Gastrocnemius medialis (tissue), 4 donors: ENCODE results near the gene DNAAF1.

Experiments
- CTCF ChIP-seq, 5 experiments: fragments of 450-650 bp in 3 of 5; fragments of 200-600 bp in 2 of 5; sonication (generic) in 2 of 5; IDR thresholded peaks in 4 of 5; conservative IDR thresholded peaks in 1 of 5; 1 replicate in 4 of 5; 2 replicates in 1 of 5; pipeline ENCODE4 v1.5.1; 2016 to 2019; ENCODE audit warnings: antibody characterized with exemption in 5 of 5, mild to moderate bottlenecking in 3 of 5, moderate library complexity in 3 of 5
- POLR2A ChIP-seq, 2 donors: fragments of 450-650 bp; IDR thresholded peaks; one replicate each; pipeline ENCODE4 v1.6.1; 2017; ENCODE audit warnings: antibody characterized with exemption in 2 of 2, mild to moderate bottlenecking in 2 of 2, moderate library complexity in 2 of 2

- TF ChIP-seq CTCF (IDR thresholded peaks at IDR 0.05 in 4 of 5, conservative IDR thresholded peaks at IDR 0.05 in 1 of 5) (no peak), POLR2A (IDR thresholded peaks at IDR 0.05) (no peak)
Measured at GRCh38 chr16:84225571-84225970, 80.5 kb downstream of the DNAAF1 start.
